ENCODE data around the gene SPOCK1. TPM values are rescaled to one million over a fixed set of nuclear protein-coding genes. Genes with fewer than 3 reads are reported as not detected.

SPOCK1 gene
- total RNA-seq, 2 experiments from 2014 or later, result 0.42 TPM; not detected in 1

- H3K27ac Mint-ChIP-seq, result no peak overlapping the region
- DNase-seq, result no peak
- no peaks in the 10 kb centered on the region for H3K36me3 Mint-ChIP-seq (ENCODE audit: low read depth)
- intact Hi-C loops (cut with micrococcal nuclease), result no loop called here
- no peaks in the 10 kb centered on the region for H3K4me1 Mint-ChIP-seq (ENCODE audit: low read depth)
- H3K4me3 Mint-ChIP-seq, result no peak overlapping the region
- CTCF ChIA-PET, result no interaction called here
- no peaks in the 10 kb centered on the region for H3K27me3 Mint-ChIP-seq (ENCODE audit: low read depth)
- peaks cover 4% of the 10 kb centered on the region for H3K9me3 Mint-ChIP-seq
These were observed 488.9 kb downstream of the SPOCK1 start for GRCh38 chr5:137010226-137010625.

DNA sequence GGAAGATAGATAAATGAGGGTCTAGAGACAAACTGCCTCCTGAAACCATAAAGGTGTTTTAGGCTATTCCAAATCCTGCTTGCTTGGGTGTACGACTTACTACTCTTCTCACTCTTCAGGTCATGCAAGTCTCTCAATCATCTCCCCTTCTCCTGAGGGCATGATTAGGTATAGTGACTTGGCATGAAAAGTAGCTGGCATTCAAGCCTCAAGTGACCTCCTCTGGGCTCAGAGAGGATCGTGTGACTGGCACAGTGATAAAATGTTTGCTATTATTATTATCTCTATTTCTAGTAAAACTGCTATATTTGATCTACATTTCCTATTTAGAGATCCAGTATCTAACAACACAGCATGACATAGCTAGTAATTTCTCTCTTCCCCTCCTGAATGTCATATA is 494.8 kb downstream of the SPOCK1 start:
- H3K27me3 Mint-ChIP-seq (ENCODE audit: low read depth), result no peaks in the 10 kb centered on the region
- H3K4me1 Mint-ChIP-seq (ENCODE audit: low read depth), result no peaks in the 10 kb centered on the region
- H3K36me3 Mint-ChIP-seq (ENCODE audit: low read depth), result no peaks in the 10 kb centered on the region
- H3K9me3 Mint-ChIP-seq, result peaks cover 4% of the 10 kb centered on the region
- CTCF ChIA-PET, result interaction anchor here (0.8 kb wide), 1 partner anchor 1346 kb away, joined by 3 read pairs; no protein-coding TSS in a partner anchor
- H3K4me3 Mint-ChIP-seq, result no peak overlapping the region
- H3K27ac Mint-ChIP-seq, result no peak overlapping the region
- intact Hi-C loops (cut with micrococcal nuclease), result no loop called here
- no peak for DNase-seq

DNA sequence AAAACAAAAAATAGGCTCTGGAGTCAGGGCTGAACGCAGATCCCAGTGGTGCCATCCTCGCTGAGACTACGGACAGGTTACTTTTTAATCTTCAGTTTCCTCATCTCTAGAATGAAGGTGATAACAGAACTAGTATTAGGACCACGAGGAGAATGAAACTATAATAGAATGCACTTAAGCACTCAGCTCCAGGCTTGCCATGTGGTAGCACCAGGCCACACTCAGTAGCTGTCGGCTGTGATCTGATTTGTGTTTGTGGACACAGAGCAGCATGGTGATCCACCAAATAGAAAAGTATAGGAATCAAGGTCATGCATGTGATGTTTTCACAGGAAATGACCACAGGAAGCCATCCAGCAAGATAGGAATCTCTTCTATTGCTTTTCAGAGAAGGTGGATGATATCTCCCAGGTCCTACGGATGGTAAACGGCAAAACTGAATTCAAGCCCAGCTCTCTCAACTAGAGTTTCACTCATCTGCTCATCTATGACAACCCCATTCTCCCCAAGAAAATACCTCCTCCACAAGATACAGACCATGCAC is 498.0 kb downstream of the SPOCK1 start:
- DNase-seq, result no peak
- intact Hi-C loops (cut with micrococcal nuclease), result no loop called here
- CTCF ChIA-PET, result no interaction called here
- H3K9me3 Mint-ChIP-seq, result peaks cover 4% of the 10 kb centered on the region
- H3K4me1 Mint-ChIP-seq (ENCODE audit: low read depth), result no peaks in the 10 kb centered on the region
- no peaks in the 10 kb centered on the region for H3K36me3 Mint-ChIP-seq (ENCODE audit: low read depth)
- no peak overlapping the region for H3K4me3 Mint-ChIP-seq
- H3K27me3 Mint-ChIP-seq (ENCODE audit: low read depth), result peaks cover 2% of the 10 kb centered on the region
- H3K27ac Mint-ChIP-seq, result no peak overlapping the region

DNA sequence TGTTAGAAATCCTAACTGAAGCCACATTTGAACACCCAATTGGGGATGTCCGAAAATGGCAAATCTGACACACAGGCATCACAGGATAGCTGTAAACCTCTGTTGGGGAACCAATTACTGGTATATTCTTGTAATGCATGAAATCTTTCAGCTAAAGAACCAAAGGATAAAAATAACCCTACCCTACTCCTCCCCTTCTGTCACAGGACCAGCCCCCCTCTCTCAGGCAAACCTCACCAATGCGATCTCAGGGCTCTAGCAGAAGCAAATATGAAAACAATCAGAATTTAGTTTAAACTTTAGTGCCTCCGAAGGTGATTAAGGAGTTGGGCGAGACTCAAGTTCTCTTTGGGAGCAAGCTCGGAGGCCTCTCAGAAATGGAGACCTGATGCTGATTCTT is 499.3 kb downstream of the SPOCK1 start:
- no peak overlapping the region for H3K4me3 Mint-ChIP-seq
- H3K4me1 Mint-ChIP-seq (ENCODE audit: low read depth), result no peaks in the 10 kb centered on the region
- H3K27me3 Mint-ChIP-seq (ENCODE audit: low read depth), result peaks cover 2% of the 10 kb centered on the region
- no peak for DNase-seq
- H3K36me3 Mint-ChIP-seq (ENCODE audit: low read depth), result no peaks in the 10 kb centered on the region
- H3K9me3 Mint-ChIP-seq, result no peaks in the 10 kb centered on the region
- intact Hi-C loops (cut with micrococcal nuclease), result no loop called here
- CTCF ChIA-PET, result no interaction called here
- no peak overlapping the region for H3K27ac Mint-ChIP-seq

- CTCF ChIA-PET, result no interaction called here
- Mint-ChIP-seq H3K36me3 (ENCODE audit: low read depth) (no peaks in the 10 kb centered on the region), H3K4me1 (ENCODE audit: low read depth) (no peaks in the 10 kb centered on the region), H3K27ac (no peak overlapping the region), H3K4me3 (no peak overlapping the region), H3K9me3 (no peaks in the 10 kb centered on the region), H3K27me3 (ENCODE audit: low read depth) (peaks cover 2% of the 10 kb centered on the region)
- no peak for DNase-seq
- intact Hi-C loops (cut with micrococcal nuclease), result no loop called here
These were observed 500.2 kb downstream of the SPOCK1 start for GRCh38 chr5:136998854-136999357.

GRCh38 chr5:136994154-136994553 is 505.0 kb downstream of the SPOCK1 start:
- CTCF ChIA-PET, result no interaction called here
- no peaks in the 10 kb centered on the region for H3K36me3 Mint-ChIP-seq (ENCODE audit: low read depth)
- no peaks in the 10 kb centered on the region for H3K9me3 Mint-ChIP-seq

DNA sequence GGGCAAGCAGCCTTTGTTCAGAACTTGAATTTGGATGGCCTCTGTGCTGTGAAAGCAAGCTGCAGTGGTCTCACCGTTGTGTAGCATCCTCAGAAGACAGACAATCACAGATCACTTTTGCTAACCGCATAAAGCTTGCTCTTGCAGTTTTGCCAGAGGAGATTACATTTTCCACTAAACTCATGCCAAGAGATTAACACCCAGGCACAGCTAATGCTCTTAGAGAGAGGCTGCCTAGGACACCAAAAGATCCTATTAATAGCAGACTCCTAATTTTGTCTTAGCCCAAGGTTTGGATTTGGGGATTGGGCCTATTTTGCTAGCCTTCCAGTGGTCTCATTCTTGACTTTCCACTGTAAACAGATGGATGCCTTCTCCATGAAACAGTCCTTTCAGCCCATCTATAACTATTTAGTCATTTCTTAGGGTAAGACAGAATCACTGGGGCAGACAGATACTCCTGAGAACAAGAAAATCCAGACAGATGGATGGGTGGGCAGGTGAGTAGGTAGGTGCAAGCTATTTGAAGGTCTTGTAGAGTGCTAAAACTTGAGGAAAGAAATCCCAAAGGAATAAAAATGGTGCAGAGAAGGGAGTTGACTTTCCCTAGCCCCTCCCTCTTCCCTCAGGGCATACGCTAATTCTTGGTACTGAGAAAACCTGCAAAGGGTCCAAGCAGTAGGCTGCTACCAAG is 506.2 kb downstream of the SPOCK1 start:
- no peaks in the 10 kb centered on the region for H3K36me3 Mint-ChIP-seq (ENCODE audit: low read depth)
- CTCF ChIA-PET, result no interaction called here
- no peak overlapping the region for H3K4me3 Mint-ChIP-seq
- intact Hi-C loops (cut with micrococcal nuclease), result no loop called here
- H3K4me1 Mint-ChIP-seq (ENCODE audit: low read depth), result no peaks in the 10 kb centered on the region
- no peak overlapping the region for H3K27ac Mint-ChIP-seq
- DNase-seq, result no peak
- no peaks in the 10 kb centered on the region for H3K27me3 Mint-ChIP-seq (ENCODE audit: low read depth)
- no peaks in the 10 kb centered on the region for H3K9me3 Mint-ChIP-seq

More at GRCh38 chr5:136994154-136994553, 505.0 kb downstream of the SPOCK1 start:
- H3K27me3 Mint-ChIP-seq (ENCODE audit: low read depth), result peaks cover 2% of the 10 kb centered on the region
- DNase-seq, result no peak
- H3K4me1 Mint-ChIP-seq (ENCODE audit: low read depth), result no peaks in the 10 kb centered on the region
- H3K27ac Mint-ChIP-seq, result no peak overlapping the region
- intact Hi-C loops (cut with micrococcal nuclease), result no loop called here
- H3K4me3 Mint-ChIP-seq, result no peak overlapping the region

DNA sequence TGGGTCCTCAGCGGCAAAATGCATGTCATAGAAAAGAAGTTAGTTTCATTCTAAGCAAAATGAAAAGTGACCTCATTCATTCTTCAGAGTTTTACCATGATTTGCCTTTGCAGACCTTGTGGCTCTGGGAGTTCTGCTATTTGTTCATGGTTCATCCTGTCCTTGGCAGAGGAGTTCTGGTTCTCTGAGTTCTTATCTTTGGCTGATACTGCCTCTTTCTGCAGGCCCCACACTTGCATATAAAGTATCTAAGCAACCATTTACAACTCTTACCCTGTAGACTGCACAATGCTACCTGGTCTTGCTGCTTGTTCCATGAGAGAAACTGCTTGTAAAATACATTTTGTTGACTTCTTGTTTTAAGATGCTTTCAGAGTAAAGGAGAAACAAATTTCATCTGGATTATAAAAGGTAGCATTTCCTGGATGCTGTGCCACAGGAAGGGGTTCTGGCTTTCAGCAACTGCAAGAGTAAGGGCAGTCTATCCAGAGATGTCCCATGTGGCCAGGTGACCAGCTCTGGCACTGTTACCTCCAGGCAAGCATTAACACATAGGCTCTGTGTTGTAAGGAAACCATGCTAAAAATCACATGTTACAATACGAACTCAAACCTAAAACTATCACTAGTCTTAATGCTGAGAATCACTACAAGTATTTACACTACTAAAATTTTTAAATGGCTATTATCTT is 513.2 kb downstream of the SPOCK1 start:
- no peak for DNase-seq
- no peak overlapping the region for H3K4me3 Mint-ChIP-seq
- H3K36me3 Mint-ChIP-seq (ENCODE audit: low read depth), result no peaks in the 10 kb centered on the region
- no peaks in the 10 kb centered on the region for H3K27me3 Mint-ChIP-seq (ENCODE audit: low read depth)
- CTCF ChIA-PET, result no interaction called here
- H3K27ac Mint-ChIP-seq, result no peak overlapping the region
- no peaks in the 10 kb centered on the region for H3K9me3 Mint-ChIP-seq
- intact Hi-C loops (cut with micrococcal nuclease), result no loop called here
- H3K4me1 Mint-ChIP-seq (ENCODE audit: low read depth), result no peaks in the 10 kb centered on the region

DNA sequence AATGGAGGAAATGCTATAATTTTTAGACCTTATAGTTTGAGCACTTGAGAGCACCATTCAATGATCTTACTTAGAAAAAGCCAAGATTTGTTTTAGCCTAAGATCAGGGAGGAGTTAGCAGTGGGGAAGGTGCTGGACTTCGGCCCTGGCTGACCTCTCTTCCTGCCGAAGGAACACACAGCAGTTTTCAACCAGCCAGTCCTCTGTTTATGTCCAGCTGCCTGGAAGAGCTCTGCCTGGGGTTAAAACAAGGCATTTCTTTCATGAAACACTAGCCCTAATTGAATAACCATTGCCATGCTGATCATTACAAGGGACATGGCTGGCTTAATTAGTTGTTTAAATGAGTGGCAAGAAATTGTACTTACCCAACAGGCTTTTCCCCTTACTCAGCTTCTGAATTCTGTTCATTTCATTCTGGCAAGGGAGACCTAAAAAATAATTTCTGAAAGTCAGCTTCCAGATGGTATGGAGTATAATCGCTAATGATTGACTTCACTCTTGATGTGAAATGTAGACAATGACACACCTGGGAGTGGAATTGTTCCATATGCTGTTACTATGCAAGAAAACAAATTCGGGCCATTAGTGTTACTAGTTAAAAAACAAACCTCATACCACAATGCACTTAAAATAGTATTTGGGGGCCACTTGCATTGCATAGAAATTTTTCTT is 514.2 kb downstream of the SPOCK1 start:
- no peak overlapping the region for H3K4me3 Mint-ChIP-seq
- H3K36me3 Mint-ChIP-seq (ENCODE audit: low read depth), result no peaks in the 10 kb centered on the region
- CTCF ChIA-PET, result no interaction called here
- intact Hi-C loops (cut with micrococcal nuclease), result no loop called here
- H3K9me3 Mint-ChIP-seq, result no peaks in the 10 kb centered on the region
- no peak for DNase-seq
- no peaks in the 10 kb centered on the region for H3K4me1 Mint-ChIP-seq (ENCODE audit: low read depth)
- H3K27me3 Mint-ChIP-seq (ENCODE audit: low read depth), result no peaks in the 10 kb centered on the region
- H3K27ac Mint-ChIP-seq, result no peak overlapping the region

DNA sequence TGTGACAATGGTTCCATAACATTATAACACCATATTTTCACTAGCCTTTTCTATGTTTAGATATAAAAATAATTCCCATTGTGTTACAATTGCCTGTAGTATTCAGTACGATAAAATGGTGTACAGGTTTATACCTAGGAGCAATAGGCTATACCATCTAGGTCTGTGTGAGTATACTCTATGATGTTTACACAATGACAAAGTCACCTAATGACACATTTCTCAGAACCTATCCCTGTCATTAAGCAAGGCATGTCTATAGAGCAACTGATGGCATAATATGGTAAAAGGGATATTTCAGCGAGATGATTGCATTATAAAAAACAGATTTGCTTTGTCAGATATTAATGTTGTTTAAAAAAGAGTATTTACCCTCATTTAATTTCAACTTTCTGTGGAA is 517.2 kb downstream of the SPOCK1 start:
- CTCF ChIA-PET, result no interaction called here
- H3K36me3 Mint-ChIP-seq (ENCODE audit: low read depth), result no peaks in the 10 kb centered on the region
- H3K4me3 Mint-ChIP-seq, result no peak overlapping the region
- intact Hi-C loops (cut with micrococcal nuclease), result no loop called here
- no peak for DNase-seq
- no peaks in the 10 kb centered on the region for H3K4me1 Mint-ChIP-seq (ENCODE audit: low read depth)
- H3K27ac Mint-ChIP-seq, result no peak overlapping the region
- H3K9me3 Mint-ChIP-seq, result no peaks in the 10 kb centered on the region
- no peaks in the 10 kb centered on the region for H3K27me3 Mint-ChIP-seq (ENCODE audit: low read depth)

GRCh38 chr5:136979131-136979530 is 520.0 kb downstream of the SPOCK1 start:
- no peak overlapping the region for H3K4me3 Mint-ChIP-seq
- H3K27me3 Mint-ChIP-seq (ENCODE audit: low read depth), result no peaks in the 10 kb centered on the region
- H3K36me3 Mint-ChIP-seq (ENCODE audit: low read depth), result no peaks in the 10 kb centered on the region
- H3K4me1 Mint-ChIP-seq (ENCODE audit: low read depth), result no peaks in the 10 kb centered on the region
- CTCF ChIA-PET, result no interaction called here
- H3K27ac Mint-ChIP-seq, result no peak overlapping the region
- intact Hi-C loops (cut with micrococcal nuclease), result no loop called here
- no peak for DNase-seq
- H3K9me3 Mint-ChIP-seq, result no peaks in the 10 kb centered on the region

- H3K9me3 Mint-ChIP-seq, result no peaks in the 10 kb centered on the region
- intact Hi-C loops (cut with micrococcal nuclease), result no loop called here
- H3K27me3 Mint-ChIP-seq (ENCODE audit: low read depth), result no peaks in the 10 kb centered on the region
- H3K27ac Mint-ChIP-seq, result no peak overlapping the region
- no peaks in the 10 kb centered on the region for H3K4me1 Mint-ChIP-seq (ENCODE audit: low read depth)
- DNase-seq, result no peak
- CTCF ChIA-PET, result no interaction called here
- H3K4me3 Mint-ChIP-seq, result no peak overlapping the region
- H3K36me3 Mint-ChIP-seq (ENCODE audit: low read depth), result no peaks in the 10 kb centered on the region
These were observed 535.6 kb downstream of the SPOCK1 start for GRCh38 chr5:136963504-136963903.
